Stomach (tissue), 9 donors: ENCODE data around the gene RIPOR1. TPM values are rescaled to one million over a fixed set of nuclear protein-coding genes. Genes with fewer than 3 reads are reported as not detected.
A peak's percentile ranks its signal among the peaks of the same experiment; 100 is the strongest.
"Not testable (repeated sequence)": the region's sequence is repeated elsewhere in the genome, so short reads cannot be mapped to it uniquely, and the experiment has no call there.

Experiments
- DNase-seq, 2 donors: peaks; one replicate each; pipeline versions ENCODE4 v3.0.0 to v3.0.0-alpha.2; 2013 to 2019
- H3K27ac ChIP-seq, 5 donors: fragments of 200-600 bp in 4 of 5; sonication (generic) in 4 of 5; one replicate each; pipeline ENCODE4 v1.5.1; 2013 to 2019; ENCODE audit warnings: mild to moderate bottlenecking in 1 of 5, moderate library complexity in 1 of 5
- H3K27me3 ChIP-seq, 3 donors: fragments of 200-600 bp; sonication (generic); one replicate each; pipeline ENCODE4 v1.5.1; 2017 to 2019; ENCODE audit warnings: mixed run types in 1 of 3
- H3K36me3 ChIP-seq, 4 donors: fragments of 200-600 bp; sonication (generic); 1 replicate in 3 of 4; 2 replicates in 1 of 4; pipeline ENCODE4 v1.5.1; 2016 to 2019
- H3K4me1 ChIP-seq, 4 donors: fragments of 200-600 bp; sonication (generic); one replicate each; pipeline ENCODE4 v1.5.1; 2016 to 2019
- H3K4me3 ChIP-seq, 4 donors: fragments of 200-600 bp; sonication (generic) in 3 of 4; one replicate each; pipeline ENCODE4 v1.5.1; 2016 to 2019; ENCODE audit warnings: mild to moderate bottlenecking in 1 of 4
- H3K9me3 ChIP-seq, 4 donors: fragments of 200-600 bp; sonication (generic); one replicate each; pipeline ENCODE4 v1.5.1; 2016 to 2019
- CTCF ChIP-seq, 7 experiments: fragments of 450-650 bp in 4 of 7; fragments of 200-600 bp in 3 of 7; sonication (generic) in 3 of 7; IDR thresholded peaks; one replicate each; pipeline ENCODE4 v1.5.1; 2016 to 2019; ENCODE audit warnings: antibody characterized with exemption in 7 of 7, control low read depth in 2 of 7, mild to moderate bottlenecking in 1 of 7
- EP300 ChIP-seq: sonication (generic); formaldehyde crosslinking; IDR thresholded peaks from one replicate; pipeline ENCODE4 v1.6.1; 2017; ENCODE audit warnings: antibody characterized with exemption
- POLR2A ChIP-seq, 4 donors: fragments of 450-650 bp; IDR thresholded peaks; one replicate each; pipeline ENCODE4 v1.6.1; 2016; ENCODE audit warnings: antibody characterized with exemption in 4 of 4, control low read depth in 2 of 4, mild to moderate bottlenecking in 1 of 4, moderate library complexity in 1 of 4
- POLR2AphosphoS5 ChIP-seq, 3 donors: sonication (generic); formaldehyde crosslinking; IDR thresholded peaks; one replicate each; pipeline ENCODE4 v1.6.1; 2016; ENCODE audit warnings: antibody characterized with exemption in 3 of 3
- WGBS, 5 donors: extraction: QIAGEN DNeasy Blood & Tissue Kit in 3 of 5; methylation state at CpG; one replicate each; pipeline versions ENCODE4 v1.1.5 to v1.1.7; 2013 to 2018; 5-methylcytosine and 5-hydroxymethylcytosine counted together
- intact Hi-C: fragments of 100-400 bp; cut with DNase I; formaldehyde crosslinking; loops from one replicate; pipeline ENCODE4 v1.15.1; 2023; ENCODE audit warnings: low total_unique reads
- polyA plus RNA-seq, 3 donors: library from polyadenylated mRNA; stranded (reverse); fragments of 200-250 nt; gene quantifications; one replicate each; pipeline ENCODE4 v1.2.3, GENCODE V29; 2013
- total RNA-seq, 5 donors: library from RNA; depleted of rRNA; stranded (reverse); fragments of >200 nt; gene quantifications; one replicate each; pipeline versions ENCODE4 v1.1.0 to v1.2.3, GENCODE V29; 2014 to 2016
- donor health status: healthy with polysubstance abuse.
- donor health status: Bipolar disorder and iron deficiency.
- donor health status: healthy.

RIPOR1 gene
- total and polyA plus RNA-seq, 8 donors, result 17.2 to 159 (median 27.4) TPM

GRCh38 chr16:67529582-67530012 lies 968 bp downstream of the RIPOR1 start:
- peak overlapping the region; percentile 70 to 93 (median 84) for H3K4me3 ChIP-seq
- peaks cover 15 to 56% (median 52%) of the 10 kb centered on the region in 4 donors for H3K4me1 ChIP-seq
- peak overlapping the region; percentile 86 to 93 (median 89) for H3K27ac ChIP-seq
- TF ChIP-seq EP300, result no peak
- TF ChIP-seq POLR2A (IDR thresholded peaks at IDR 0.05), result no peak
- no peak for TF ChIP-seq CTCF (IDR thresholded peaks at IDR 0.05)
- no peak for TF ChIP-seq POLR2AphosphoS5 (IDR thresholded peaks at IDR 0.05)
- H3K9me3 ChIP-seq, result no peaks in the 10 kb centered on the region
- H3K36me3 ChIP-seq, result no peaks in the 10 kb centered on the region
- intact Hi-C loops, result no loop called here
- H3K27me3 ChIP-seq, result no peaks in the 10 kb centered on the region
- WGBS, 5 donors, result 6 to 12% (median 8%) methylated on average over 11 to 16 of the region's 16 CpGs
- peak in 1 of 2 donors; percentile 60 for DNase-seq

DNA sequence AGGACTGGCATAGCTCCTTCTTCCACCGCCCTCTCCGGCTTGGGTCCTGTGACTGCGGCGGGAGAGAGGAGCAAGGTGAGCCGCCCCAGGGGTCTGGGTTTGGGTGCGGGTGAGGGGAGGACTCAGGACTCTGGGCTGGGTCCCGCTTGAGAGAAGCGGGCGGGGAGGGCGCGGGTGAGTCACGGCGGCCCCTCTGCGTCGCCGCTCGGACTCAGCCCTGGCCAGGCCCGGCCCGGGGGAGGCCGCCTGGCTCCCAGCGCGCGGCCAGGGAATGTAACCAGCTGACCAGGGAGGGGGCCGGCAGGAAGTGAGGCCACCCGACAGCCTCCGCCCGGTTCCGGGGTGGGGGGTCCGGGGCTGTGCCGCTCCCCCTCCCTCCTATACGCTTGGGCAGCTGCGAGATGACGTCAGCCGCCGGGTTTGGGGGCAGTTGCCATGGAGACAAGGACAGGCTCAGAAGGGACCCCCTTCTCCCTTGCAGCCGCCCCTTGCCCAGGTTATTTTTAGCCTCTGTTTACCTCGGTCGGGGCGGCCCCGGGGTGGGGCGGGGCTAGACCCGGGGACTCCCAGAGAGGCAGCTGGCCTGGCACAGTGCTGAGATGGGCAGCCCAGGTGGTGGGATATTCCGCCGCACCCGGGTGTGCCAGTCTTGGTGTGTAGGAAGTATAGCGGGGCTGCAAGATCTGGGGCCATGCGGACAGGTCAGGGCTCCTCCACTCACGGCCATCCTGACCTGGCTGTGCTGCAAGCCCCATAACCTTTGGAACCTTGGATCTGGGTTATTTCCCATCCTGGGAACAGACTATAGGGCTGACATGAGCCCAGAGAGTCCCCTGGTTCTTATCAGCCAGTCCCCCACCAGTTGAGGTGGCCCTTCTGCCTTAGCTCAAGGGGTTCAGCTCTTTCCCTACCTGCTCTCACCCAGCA lies 1.6 kb downstream of the RIPOR1 start:
- 2 to 6% (median 4%) methylated on average over 28 to 48 of the region's 48 CpGs for WGBS, 5 donors
- Histone ChIP-seq H3K9me3 (no peaks in the 10 kb centered on the region), H3K4me1 (peaks cover 15 to 60% (median 54%) of the 10 kb centered on the region in 4 donors), H3K27me3 (no peaks in the 10 kb centered on the region), H3K36me3 (no peaks in the 10 kb centered on the region), H3K27ac (peak overlapping the region; percentile 86 to 93 (median 89)), H3K4me3 (peak overlapping the region; percentile 70 to 93 (median 84))
- DNase-seq, result peak; percentile 65 to 92
- TF ChIP-seq POLR2A (IDR thresholded peaks at IDR 0.05), result no peak
- peak; percentile 31 to 84 (median 75) for TF ChIP-seq POLR2AphosphoS5 (IDR thresholded peaks at IDR 0.05)
- intact Hi-C loops, result no loop called here

DNA sequence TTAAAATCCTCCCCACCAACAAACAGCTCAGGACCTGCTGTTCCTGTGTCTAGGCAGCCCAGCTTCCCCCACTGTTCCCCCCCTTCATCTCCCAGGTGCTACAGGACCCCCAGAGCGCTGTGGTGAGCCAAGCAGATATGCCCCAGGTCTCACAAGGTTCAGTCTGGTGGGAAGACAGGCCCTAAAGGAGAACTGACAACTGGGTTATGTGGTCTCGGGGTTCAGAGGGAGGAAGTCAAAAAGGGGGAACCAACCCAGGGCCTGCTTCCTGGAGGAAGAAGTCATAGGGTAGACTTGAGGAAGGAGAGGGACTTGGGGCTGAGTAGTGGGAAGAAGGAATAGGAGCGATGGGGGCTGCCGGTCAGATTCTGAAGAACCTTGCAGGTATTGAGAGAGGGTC lies 2.6 kb downstream of the RIPOR1 start:
- Histone ChIP-seq H3K27me3 (no peaks in the 10 kb centered on the region), H3K4me1 (peaks cover 15 to 70% (median 58%) of the 10 kb centered on the region in 4 donors), H3K36me3 (no peaks in the 10 kb centered on the region), H3K27ac (peak overlapping the region in 4 of 5 donors; percentile 86 to 93 (median 90)), H3K4me3 (peak overlapping the region in 3 of 4 donors; percentile 75 to 93 (median 93)), H3K9me3 (no peaks in the 10 kb centered on the region)
- WGBS, 5 donors, result 76 to 88% (median 83%) methylated on average over 4 of the region's 4 CpGs
- DNase-seq, result peak in 1 of 2 donors; percentile 35
- intact Hi-C loops, result no loop called here
- TF ChIP-seq POLR2AphosphoS5 (IDR thresholded peaks at IDR 0.05) (no peak), CTCF (IDR thresholded peaks at IDR 0.05) (no peak), POLR2A (IDR thresholded peaks at IDR 0.05) (no peak), EP300 (no peak)

- DNase-seq, result no peak
- WGBS, 5 donors, result 56 to 70% (median 62%) methylated on average over 9 of the region's 9 CpGs
- Histone ChIP-seq H3K27ac (no peak overlapping the region), H3K27me3 (no peaks in the 10 kb centered on the region), H3K9me3 (no peaks in the 10 kb centered on the region), H3K36me3 (no peaks in the 10 kb centered on the region), H3K4me3 (no peak overlapping the region), H3K4me1 (peaks cover 28 to 85% (median 73%) of the 10 kb centered on the region in 4 donors)
- no peak for TF ChIP-seq EP300
- TF ChIP-seq POLR2A (IDR thresholded peaks at IDR 0.05), result no peak
- no peak for TF ChIP-seq CTCF (IDR thresholded peaks at IDR 0.05)
- no peak for TF ChIP-seq POLR2AphosphoS5 (IDR thresholded peaks at IDR 0.05)
- intact Hi-C loops, result no loop called here
These were observed 4.5 kb downstream of the RIPOR1 start for GRCh38 chr16:67533024-67533560.

DNA sequence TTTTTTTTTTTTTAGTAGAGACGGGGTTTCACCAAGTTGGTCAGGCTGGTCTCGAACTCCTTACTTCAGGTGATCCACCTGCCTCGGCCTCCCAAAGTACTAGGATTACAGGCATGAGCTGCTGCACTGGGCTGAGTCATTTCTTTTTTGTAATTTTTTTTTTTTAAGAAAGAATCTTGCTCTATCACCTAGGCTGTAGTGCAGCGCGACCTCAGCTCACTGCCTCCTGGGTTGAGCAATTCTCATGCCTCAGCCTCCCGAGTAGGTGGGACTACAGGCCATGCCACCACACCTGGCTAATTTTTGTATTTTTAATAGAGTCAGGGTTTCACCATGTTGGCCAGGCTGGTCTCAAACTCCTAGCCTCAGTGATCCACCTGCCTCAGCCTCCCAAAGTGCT lies 5.4 kb downstream of the RIPOR1 start:
- H3K9me3 ChIP-seq, intact Hi-C loops, H3K4me3 ChIP-seq, H3K27me3 ChIP-seq, H3K27ac ChIP-seq, DNase-seq, H3K36me3 ChIP-seq: not testable (repeated sequence)
- H3K4me1 ChIP-seq, result peaks cover 33 to 87% (median 75%) of the 10 kb centered on the region in 4 donors
- 90 to 96% (median 95%) methylated on average over 4 to 6 of the region's 6 CpGs for WGBS, 5 donors
